ENCODE measurements around the gene TNFAIP1.

GRCh38 chr17:28363776-28364650 lies 28.5 kb downstream of the TNFAIP1 start:
- TF ChIP-seq CTCF (IDR thresholded peaks at IDR 0.05) (no peak), ZNF512 (CRISPR knock-in tag; IDR thresholded peaks at IDR 0.05; ENCODE audit: borderline replicate concordance) (no peak), HMGXB4 (CRISPR knock-in tag; IDR thresholded peaks at IDR 0.05) (no peak), RELA (CRISPR knock-in tag; IDR thresholded peaks at IDR 0.05; ENCODE audit: borderline replicate concordance) (no peak), E2F5 (CRISPR knock-in tag; IDR thresholded peaks at IDR 0.05) (no peak), SP1 (CRISPR knock-in tag; conservative IDR thresholded peaks at IDR 0.05) (no peak), JUN (CRISPR knock-in tag; IDR thresholded peaks at IDR 0.05) (no peak), ATF2 (CRISPR knock-in tag; IDR thresholded peaks at IDR 0.05; ENCODE audit: borderline replicate concordance, low read depth) (no peak), AFF4 (CRISPR knock-in tag; IDR thresholded peaks at IDR 0.05; ENCODE audit: borderline replicate concordance) (no peak)

Measured in WTC11 (cell line).